A549 (cell line): ENCODE results near the gene ADARB2. TPM values are rescaled to one million over a fixed set of nuclear protein-coding genes. Genes with fewer than 3 reads are reported as not detected.

Experiments
- ATAC-seq, 2 experiments: fragments of 200-7000 bp in 1 of 2; fragments of >200 bp in 1 of 2; cut with Nextera tagmentation in 1 of 2; cut with Tn5 transposase in 1 of 2; 3 replicates each; pipeline versions ENCODE4 v1.8.0 to v1.9.1; 2018 to 2020; ENCODE audit warnings: mild to moderate bottlenecking in 1 of 2, moderate library complexity in 1 of 2
- CTCF ChIA-PET: fragments of 300-600 bp; sonication (Branson Sonifier 250); formaldehyde crosslinking; extraction: SDS; loops from one replicate; lab custom pipeline; 2021; ENCODE audit warnings: antibody characterized with exemption, inconsistent platforms; lab: Yijun Ruan, JAX
- POLR2A ChIA-PET: fragments of 350-600 bp; formaldehyde crosslinking; extraction: SDS; loops from one replicate; lab custom pipeline; 2021; ENCODE audit warnings: antibody characterized with exemption, inconsistent platforms; lab: Yijun Ruan, JAX
- DNase-seq, 2 experiments: peaks; one replicate each; pipeline versions ENCODE4 v3.0.0 to v3.0.0-alpha.2; 2011 to 2016; ENCODE audit warnings: low read depth in 1 of 2, low spot score in 1 of 2
- FAIRE-seq: peaks from 2 replicates; lab custom pipeline; 2011; peaks lifted over from hg19 to GRCh38; lab: Jason Lieb, UNC
- H3K27ac ChIP-seq, 2 experiments: fragments of >200 bp; sonication (Bioruptor Twin); formaldehyde crosslinking; 3 replicates each; pipeline ENCODE4 v1.5.1; 2016 to 2017
- H3K4me1 ChIP-seq: fragments of >200 bp; sonication (Bioruptor Twin); formaldehyde crosslinking; 3 replicates; pipeline ENCODE4 v1.6.1; 2016
- H3K4me2 ChIP-seq: fragments of >200 bp; sonication (Bioruptor Twin); formaldehyde crosslinking; 3 replicates; pipeline ENCODE4 v1.6.1; 2016
- H3K4me3 ChIP-seq: fragments of >200 bp; sonication (Bioruptor Twin); formaldehyde crosslinking; 3 replicates; pipeline ENCODE4 v1.5.1; 2016
- H3K9me3 ChIP-seq: fragments of >200 bp; sonication (Bioruptor Twin); formaldehyde crosslinking; 3 replicates; pipeline ENCODE4 v1.6.1; 2016
- CBX8 ChIP-seq: fragments of 200-600 bp; sonication (generic); IDR thresholded peaks from 2 replicates; pipeline ENCODE4 v1.6.1; 2016
- EHF ChIP-seq: fragments of 250-450 bp; sonication (Bioruptor Pico); IDR thresholded peaks from 2 replicates; pipeline ENCODE4 v1.5.0; 2020; ENCODE audit warnings: mild to moderate bottlenecking
- ESRRA ChIP-seq: fragments of 150-350 bp; IDR thresholded peaks from 2 replicates; pipeline ENCODE4 v1.6.1; 2014; ENCODE audit warnings: mild to moderate bottlenecking, low read length, borderline replicate concordance
- FOXS1 ChIP-seq: fragments of 250-450 bp; sonication (Bioruptor Pico); IDR thresholded peaks from 2 replicates; pipeline ENCODE4 v1.5.0; 2020; ENCODE audit warnings: mild to moderate bottlenecking, moderate library complexity
- GATA3 ChIP-seq: IDR thresholded peaks from 2 replicates; pipeline ENCODE4 v1.6.1; 2012; ENCODE audit warnings: borderline replicate concordance
- HEYL ChIP-seq: fragments of 250-450 bp; sonication (Bioruptor Pico); IDR thresholded peaks from 2 replicates; pipeline ENCODE4 v1.8.0; 2021; ENCODE audit warnings: mild to moderate bottlenecking, moderate library complexity
- HOXA7 ChIP-seq: fragments of 250-450 bp; sonication (Bioruptor Pico); IDR thresholded peaks from 2 replicates; pipeline ENCODE4 v1.5.0; 2020; ENCODE audit warnings: mild to moderate bottlenecking, moderate library complexity
- JUN ChIP-seq, 2 experiments: fragments of >200 bp; sonication (Bioruptor Twin); formaldehyde crosslinking; IDR thresholded peaks; 2 replicates in 1 of 2; 3 replicates in 1 of 2; pipeline ENCODE4 v1.6.1; 2016 to 2017
- NPAS2 ChIP-seq: fragments of 250-450 bp; sonication (Bioruptor Pico); IDR thresholded peaks from 2 replicates; pipeline ENCODE4 v1.8.0; 2022; ENCODE audit warnings: mild to moderate bottlenecking, moderate library complexity, borderline replicate concordance
- NR3C1 ChIP-seq: fragments of >200 bp; sonication (Bioruptor Twin); formaldehyde crosslinking; IDR thresholded peaks from 3 replicates; pipeline ENCODE4 v1.6.1; 2017
- POLR2AphosphoS2 ChIP-seq: conservative IDR thresholded peaks from 2 replicates; pipeline ENCODE4 v1.6.1; 2012; ENCODE audit warnings: low read length, improper control_type of control experiment, inconsistent platforms
- RARB ChIP-seq: fragments of 250-450 bp; sonication (Bioruptor Pico); IDR thresholded peaks from 2 replicates; pipeline ENCODE4 v1.8.0; 2021; ENCODE audit warnings: mild to moderate bottlenecking, moderate library complexity
- RCOR1 ChIP-seq: fragments of 150-350 bp; IDR thresholded peaks from 2 replicates; pipeline ENCODE4 v1.6.1; 2014; ENCODE audit warnings: antibody characterized with exemption, low read length, low read depth
- RNF2 ChIP-seq: fragments of 200-600 bp; sonication (generic); IDR thresholded peaks from 2 replicates; pipeline ENCODE4 v1.6.1; 2016; ENCODE audit warnings: low read depth, mild to moderate bottlenecking, antibody characterized with exemption, moderate library complexity, borderline replicate concordance
- SMC3 ChIP-seq: fragments of >200 bp; sonication (Bioruptor Twin); formaldehyde crosslinking; IDR thresholded peaks from 3 replicates; pipeline ENCODE4 v1.6.1; 2018; ENCODE audit warnings: inconsistent platforms
- SREBF2 ChIP-seq: fragments of 450-650 bp; IDR thresholded peaks from 2 replicates; pipeline ENCODE4 v1.6.1; 2014; ENCODE audit warnings: mild to moderate bottlenecking, moderate library complexity
- TFCP2L1 ChIP-seq: fragments of 250-450 bp; sonication (Bioruptor Pico); IDR thresholded peaks from 2 replicates; pipeline ENCODE4 v1.5.0; 2021; ENCODE audit warnings: mild to moderate bottlenecking
- ZC3H11A ChIP-seq: fragments of 450-650 bp; IDR thresholded peaks from 2 replicates; pipeline ENCODE4 v1.6.1; 2014; ENCODE audit warnings: antibody characterized with exemption, mild to moderate bottlenecking
- ZFP36 ChIP-seq: fragments of 450-650 bp; IDR thresholded peaks from 2 replicates; pipeline ENCODE4 v1.6.1; 2014; ENCODE audit warnings: borderline replicate concordance; ENCODE audit not compliant: partially characterized antibody
- ZNF302 ChIP-seq: fragments of 250-450 bp; sonication (Bioruptor Pico); IDR thresholded peaks from 2 replicates; pipeline ENCODE4 v1.9.0; 2021; ENCODE audit warnings: inconsistent platforms, mild to moderate bottlenecking, moderate library complexity
- ZSCAN20 ChIP-seq: fragments of 250-450 bp; sonication (Bioruptor Pico); IDR thresholded peaks from 2 replicates; pipeline ENCODE4 v1.8.0; 2022; ENCODE audit warnings: mild to moderate bottlenecking, moderate library complexity
- WGBS: methylation state at CpG from one replicate; pipeline ENCODE4 v1.1.6; 2017; ENCODE audit errors: missing lambda C conversion rate; 5-methylcytosine and 5-hydroxymethylcytosine counted together
- polyA plus RNA-seq, 4 experiments: library from polyadenylated mRNA; depleted of rRNA in 3 of 4; stranded (reverse); fragments of >200 nt; fragmentation: RNase III in 1 of 4; extraction: RNeasy Plus Mini Kit Qiagen cat#74134 plus additional on column Dnase treatment in 1 of 4; gene quantifications; 2 replicates in 3 of 4; 3 replicates in 1 of 4; pipeline ENCODE4 v1.2.3, GENCODE V29; 2011 to 2017
- TF ChIP-seq, protein P1 (sequence below): fragments of 450-650 bp; IDR thresholded peaks from 2 replicates; pipeline ENCODE4 v1.6.1; 2014; ENCODE audit warnings: antibody characterized with exemption
- TF ChIP-seq, protein P2 (sequence below): fragments of 250-450 bp; sonication (Bioruptor Pico); IDR thresholded peaks from 2 replicates; pipeline ENCODE4 v1.5.0; 2021; ENCODE audit warnings: mild to moderate bottlenecking, moderate library complexity, borderline replicate concordance
- TF ChIP-seq, protein P3 (sequence below): fragments of 200-600 bp; sonication (generic); IDR thresholded peaks from 2 replicates; pipeline ENCODE4 v1.6.1; 2016; ENCODE audit warnings: antibody characterized with exemption, mild to moderate bottlenecking, moderate library complexity
- TF ChIP-seq, protein P4 (sequence below): fragments of 250-450 bp; sonication (Bioruptor Pico); IDR thresholded peaks from 2 replicates; pipeline ENCODE4 v1.5.0; 2020; ENCODE audit warnings: low read depth, mild to moderate bottlenecking, moderate library complexity

ADARB2 gene
- polyA plus RNA-seq, 2 of the 4 experiments (the other 2 are of a cell fraction), result not detected

DNA sequence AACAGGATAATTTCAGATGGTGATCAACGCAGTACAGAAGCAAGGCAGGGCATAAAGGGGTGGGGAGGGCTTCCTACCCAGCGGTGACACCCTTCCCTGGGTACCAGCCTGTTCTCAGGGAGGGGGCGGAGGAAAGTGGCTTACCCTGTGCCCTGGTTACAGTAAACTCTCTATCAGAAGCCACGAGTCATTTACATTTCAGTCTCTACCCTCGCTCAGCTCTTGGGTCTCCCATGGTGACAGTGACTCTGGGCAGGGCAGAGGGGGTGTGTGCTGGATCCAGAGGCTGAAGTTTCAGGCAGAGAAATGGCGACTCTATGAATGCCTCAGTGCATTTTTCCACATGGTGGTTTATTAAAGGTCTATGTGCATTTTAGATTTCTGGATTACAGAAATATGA is 107.0 kb downstream of the ADARB2 start:
- Histone ChIP-seq H3K4me2 (no peak overlapping the region), H3K4me1 (no peaks in the 10 kb centered on the region), H3K4me3 (no peak overlapping the region), H3K27ac (no peak overlapping the region), H3K9me3 (no peaks in the 10 kb centered on the region)
- 4% methylated on average over 5 of the region's 6 CpGs for WGBS
- FAIRE-seq (no peak), ATAC-seq (no peak), DNase-seq (no peak)
- TF ChIP-seq TFCP2L1 (CRISPR knock-in tag), result no peak
- TF ChIP-seq, protein P1, sequence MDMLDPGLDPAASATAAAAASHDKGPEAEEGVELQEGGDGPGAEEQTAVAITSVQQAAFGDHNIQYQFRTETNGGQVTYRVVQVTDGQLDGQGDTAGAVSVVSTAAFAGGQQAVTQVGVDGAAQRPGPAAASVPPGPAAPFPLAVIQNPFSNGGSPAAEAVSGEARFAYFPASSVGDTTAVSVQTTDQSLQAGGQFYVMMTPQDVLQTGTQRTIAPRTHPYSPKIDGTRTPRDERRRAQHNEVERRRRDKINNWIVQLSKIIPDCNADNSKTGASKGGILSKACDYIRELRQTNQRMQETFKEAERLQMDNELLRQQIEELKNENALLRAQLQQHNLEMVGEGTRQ, result no peak
- TF ChIP-seq RCOR1, result no peak
- POLR2A ChIA-PET, result no interaction called here
- CTCF ChIA-PET, result no interaction called here

DNA sequence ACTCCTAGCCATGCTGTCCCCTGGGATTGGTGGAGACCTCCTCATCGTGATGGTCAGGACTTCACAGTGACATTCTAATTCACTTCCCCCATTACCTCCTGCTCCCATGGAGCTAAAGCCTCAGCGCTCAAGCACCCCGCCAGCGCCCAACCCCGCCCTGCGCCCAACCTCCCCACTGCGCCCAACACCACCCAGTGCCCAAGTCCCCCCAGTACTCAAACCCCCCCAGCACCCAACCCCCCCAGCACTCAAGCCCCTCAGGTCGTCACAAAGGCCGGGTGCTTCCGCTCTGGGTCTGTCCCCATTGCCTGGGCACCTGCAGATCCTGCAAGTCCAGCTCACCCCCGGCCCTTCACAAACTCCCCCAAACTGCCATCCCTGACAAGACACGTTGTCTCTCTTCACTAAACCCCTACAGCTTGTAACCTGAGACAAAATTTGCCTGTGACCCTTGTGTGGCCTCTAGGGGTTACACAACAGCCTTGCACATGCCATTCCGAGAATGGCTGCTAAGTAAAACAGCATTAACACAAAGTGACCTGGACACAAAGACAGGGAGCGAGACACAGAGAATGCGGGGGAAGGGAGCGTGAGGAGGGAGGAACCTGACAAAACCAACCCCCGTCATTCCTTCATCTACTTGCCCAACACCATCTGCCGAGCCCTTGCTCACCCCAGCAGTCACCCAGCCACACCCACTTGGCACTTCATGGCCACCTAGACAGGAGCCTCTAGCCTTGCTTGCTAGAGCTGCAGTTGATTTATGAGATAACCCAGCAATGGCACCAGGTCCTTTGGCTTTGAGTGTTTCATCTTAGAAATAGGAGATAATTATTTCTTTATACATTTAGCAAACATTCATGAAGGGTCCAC is 107.8 kb downstream of the ADARB2 start:
- ChIA-PET CTCF (no interaction called here), POLR2A (no interaction called here)
- WGBS, result 38% methylated on average over 12 of the region's 18 CpGs
- DNase-seq, result no peak
- no peak for ATAC-seq
- no peaks in the 10 kb centered on the region for H3K9me3 ChIP-seq
- H3K27ac ChIP-seq, result no peak overlapping the region
- no peak overlapping the region for H3K4me3 ChIP-seq
- no peak overlapping the region for H3K4me2 ChIP-seq
- TF ChIP-seq, protein P2, sequence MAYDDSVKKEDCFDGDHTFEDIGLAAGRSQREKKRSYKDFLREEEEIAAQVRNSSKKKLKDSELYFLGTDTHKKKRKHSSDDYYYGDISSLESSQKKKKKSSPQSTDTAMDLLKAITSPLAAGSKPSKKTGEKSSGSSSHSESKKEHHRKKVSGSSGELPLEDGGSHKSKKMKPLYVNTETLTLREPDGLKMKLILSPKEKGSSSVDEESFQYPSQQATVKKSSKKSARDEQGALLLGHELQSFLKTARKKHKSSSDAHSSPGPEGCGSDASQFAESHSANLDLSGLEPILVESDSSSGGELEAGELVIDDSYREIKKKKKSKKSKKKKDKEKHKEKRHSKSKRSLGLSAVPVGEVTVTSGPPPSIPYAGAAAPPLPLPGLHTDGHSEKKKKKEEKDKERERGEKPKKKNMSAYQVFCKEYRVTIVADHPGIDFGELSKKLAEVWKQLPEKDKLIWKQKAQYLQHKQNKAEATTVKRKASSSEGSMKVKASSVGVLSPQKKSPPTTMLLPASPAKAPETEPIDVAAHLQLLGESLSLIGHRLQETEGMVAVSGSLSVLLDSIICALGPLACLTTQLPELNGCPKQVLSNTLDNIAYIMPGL (CRISPR knock-in tag), result no peak
- TF ChIP-seq EHF (no peak), SMC3 (no peak), NR3C1 (no peak), FOXS1 (CRISPR knock-in tag) (no peak), RNF2 (no peak), ZC3H11A (no peak), ZNF302 (CRISPR knock-in tag) (no peak), HOXA7 (CRISPR knock-in tag) (no peak)
- TF ChIP-seq, protein P3, sequence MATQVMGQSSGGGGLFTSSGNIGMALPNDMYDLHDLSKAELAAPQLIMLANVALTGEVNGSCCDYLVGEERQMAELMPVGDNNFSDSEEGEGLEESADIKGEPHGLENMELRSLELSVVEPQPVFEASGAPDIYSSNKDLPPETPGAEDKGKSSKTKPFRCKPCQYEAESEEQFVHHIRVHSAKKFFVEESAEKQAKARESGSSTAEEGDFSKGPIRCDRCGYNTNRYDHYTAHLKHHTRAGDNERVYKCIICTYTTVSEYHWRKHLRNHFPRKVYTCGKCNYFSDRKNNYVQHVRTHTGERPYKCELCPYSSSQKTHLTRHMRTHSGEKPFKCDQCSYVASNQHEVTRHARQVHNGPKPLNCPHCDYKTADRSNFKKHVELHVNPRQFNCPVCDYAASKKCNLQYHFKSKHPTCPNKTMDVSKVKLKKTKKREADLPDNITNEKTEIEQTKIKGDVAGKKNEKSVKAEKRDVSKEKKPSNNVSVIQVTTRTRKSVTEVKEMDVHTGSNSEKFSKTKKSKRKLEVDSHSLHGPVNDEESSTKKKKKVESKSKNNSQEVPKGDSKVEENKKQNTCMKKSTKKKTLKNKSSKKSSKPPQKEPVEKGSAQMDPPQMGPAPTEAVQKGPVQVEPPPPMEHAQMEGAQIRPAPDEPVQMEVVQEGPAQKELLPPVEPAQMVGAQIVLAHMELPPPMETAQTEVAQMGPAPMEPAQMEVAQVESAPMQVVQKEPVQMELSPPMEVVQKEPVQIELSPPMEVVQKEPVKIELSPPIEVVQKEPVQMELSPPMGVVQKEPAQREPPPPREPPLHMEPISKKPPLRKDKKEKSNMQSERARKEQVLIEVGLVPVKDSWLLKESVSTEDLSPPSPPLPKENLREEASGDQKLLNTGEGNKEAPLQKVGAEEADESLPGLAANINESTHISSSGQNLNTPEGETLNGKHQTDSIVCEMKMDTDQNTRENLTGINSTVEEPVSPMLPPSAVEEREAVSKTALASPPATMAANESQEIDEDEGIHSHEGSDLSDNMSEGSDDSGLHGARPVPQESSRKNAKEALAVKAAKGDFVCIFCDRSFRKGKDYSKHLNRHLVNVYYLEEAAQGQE, result no peak
- H3K4me1 ChIP-seq, result no peaks in the 10 kb centered on the region
- FAIRE-seq, result no peak

DNA sequence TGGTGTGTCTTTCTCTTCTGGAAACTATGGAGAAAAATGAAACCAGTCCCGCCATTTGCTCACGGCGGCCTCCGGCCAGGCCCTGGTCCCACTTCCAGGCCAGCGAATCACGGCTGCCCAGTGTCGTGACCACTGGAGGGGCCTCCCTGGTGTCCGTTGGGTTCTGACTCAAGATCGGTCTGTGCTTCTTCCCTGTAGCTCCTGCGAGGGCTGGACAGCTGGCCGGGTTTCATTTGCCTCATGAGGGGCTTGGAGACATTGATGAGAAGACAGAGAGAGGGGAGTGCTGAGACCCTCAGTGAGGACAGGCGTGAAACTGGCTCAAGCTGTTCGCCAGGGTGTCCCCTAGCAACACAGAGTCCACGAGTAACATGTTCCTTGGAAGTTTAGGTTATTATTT is 108.6 kb downstream of the ADARB2 start:
- no peak for FAIRE-seq
- CTCF ChIA-PET, result no interaction called here
- TF ChIP-seq, protein P4, sequence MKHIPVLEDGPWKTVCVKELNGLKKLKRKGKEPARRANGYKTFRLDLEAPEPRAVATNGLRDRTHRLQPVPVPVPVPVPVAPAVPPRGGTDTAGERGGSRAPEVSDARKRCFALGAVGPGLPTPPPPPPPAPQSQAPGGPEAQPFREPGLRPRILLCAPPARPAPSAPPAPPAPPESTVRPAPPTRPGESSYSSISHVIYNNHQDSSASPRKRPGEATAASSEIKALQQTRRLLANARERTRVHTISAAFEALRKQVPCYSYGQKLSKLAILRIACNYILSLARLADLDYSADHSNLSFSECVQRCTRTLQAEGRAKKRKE, result no peak
- TF ChIP-seq NPAS2 (CRISPR knock-in tag), result no peak
- no peak for TF ChIP-seq RARB (CRISPR knock-in tag)
- no peak for TF ChIP-seq ZFP36
- TF ChIP-seq ESRRA, result no peak
- TF ChIP-seq CBX8, result no peak
- TF ChIP-seq SREBF2, result no peak
- TF ChIP-seq, protein P2 (CRISPR knock-in tag), result no peak
- no peak for TF ChIP-seq GATA3
- TF ChIP-seq JUN (IDR thresholded peaks at IDR 0.05), result no peak
- TF ChIP-seq HEYL (CRISPR knock-in tag), result no peak
- TF ChIP-seq RCOR1, result no peak
- TF ChIP-seq ZSCAN20 (CRISPR knock-in tag), result no peak
- TF ChIP-seq POLR2AphosphoS2, result no peak

More for the DNA sequence above, 108.6 kb downstream of the ADARB2 start:
- H3K4me3 ChIP-seq, result no peak overlapping the region
- POLR2A ChIA-PET, result no interaction called here
- no peaks in the 10 kb centered on the region for H3K9me3 ChIP-seq
- 18% methylated on average over 10 of the region's 14 CpGs for WGBS
- no peak overlapping the region for H3K4me2 ChIP-seq
- no peak for DNase-seq
- no peak for ATAC-seq
- no peaks in the 10 kb centered on the region for H3K4me1 ChIP-seq
- H3K27ac ChIP-seq, result no peak overlapping the region
